Measurements from ENCODE around the gene TIAM1.

Gene TIAM1

DNA sequence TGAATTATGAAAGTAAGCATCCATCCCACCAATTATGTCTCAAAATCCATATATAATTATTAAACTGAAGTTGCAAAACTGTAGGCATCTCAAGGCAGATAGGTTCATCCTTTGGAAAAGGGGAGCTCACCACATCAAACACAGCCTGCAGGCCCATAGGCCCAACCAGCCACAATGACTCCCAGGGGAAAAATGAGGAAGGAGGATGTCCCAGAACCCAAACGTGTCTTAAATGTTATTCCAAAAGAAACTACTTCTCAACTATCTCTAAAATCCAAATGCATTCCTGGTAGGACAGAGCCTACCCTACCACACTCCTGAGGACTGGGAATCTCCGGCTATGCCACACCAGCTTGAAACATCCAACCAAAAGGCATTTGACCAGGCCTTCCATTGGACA is 12.8 kb downstream of the TIAM1 start:
- no peak for DNase-seq

DNA sequence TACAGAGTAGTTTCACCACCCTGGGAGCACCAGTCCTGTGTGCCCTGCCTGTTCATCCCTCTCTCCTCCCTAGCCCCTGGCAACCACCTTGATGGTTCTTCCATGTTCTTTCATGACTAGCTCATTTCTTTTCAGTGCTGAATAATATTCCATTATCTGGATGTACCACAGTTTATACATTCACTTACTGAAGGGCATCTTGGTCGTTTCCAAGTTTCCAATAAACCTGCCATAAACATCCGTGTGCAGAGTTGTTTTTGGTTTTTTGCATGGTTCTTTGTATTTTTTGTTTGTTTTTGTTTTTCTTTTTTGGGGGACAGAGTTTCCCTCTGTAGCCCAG is 13.9 kb downstream of the TIAM1 start:
- DNase-seq: no peak

- DNase-seq: no peak
Observed at GRCh38 chr21:31329456-31330143, 14.5 kb downstream of the TIAM1 start.

DNA sequence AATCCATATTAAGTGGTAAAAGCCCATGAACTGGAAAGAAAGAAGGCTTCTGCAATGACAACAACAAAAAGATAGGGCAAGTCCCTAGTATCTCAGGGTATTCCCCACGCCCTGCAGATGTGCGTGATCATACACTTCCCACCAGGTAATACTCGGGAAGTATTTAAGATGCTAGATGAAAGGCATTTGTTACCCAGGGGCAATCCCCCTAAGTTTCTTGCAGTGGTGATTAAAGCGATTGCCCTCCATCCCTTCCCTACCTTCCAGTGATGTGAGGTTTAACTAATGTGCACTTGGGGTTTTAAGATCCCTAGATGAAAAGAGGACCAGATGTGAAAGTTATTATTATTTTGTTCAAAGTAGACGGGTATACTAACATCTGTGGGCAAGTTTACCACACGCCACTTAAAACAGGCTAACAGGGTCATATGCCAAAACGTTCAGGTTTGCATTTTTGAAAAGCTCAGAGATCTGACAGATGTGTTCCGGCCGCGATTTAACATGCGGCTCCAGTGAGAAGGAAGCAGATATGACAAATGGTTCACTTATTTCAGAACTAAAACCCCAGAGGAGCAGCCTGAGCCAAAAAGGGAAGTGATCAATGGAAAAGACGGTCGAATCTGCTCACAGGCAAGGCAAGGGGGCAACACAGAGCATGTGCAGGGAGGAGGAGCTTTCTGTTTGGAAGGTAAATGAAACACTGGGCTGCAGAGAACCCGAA is 17.4 kb downstream of the TIAM1 start:
- DNase-seq: peak; percentile 26 to 36

GRCh38 chr21:31318971-31319370 is 25.1 kb downstream of the TIAM1 start:
- no peak for DNase-seq

DNA sequence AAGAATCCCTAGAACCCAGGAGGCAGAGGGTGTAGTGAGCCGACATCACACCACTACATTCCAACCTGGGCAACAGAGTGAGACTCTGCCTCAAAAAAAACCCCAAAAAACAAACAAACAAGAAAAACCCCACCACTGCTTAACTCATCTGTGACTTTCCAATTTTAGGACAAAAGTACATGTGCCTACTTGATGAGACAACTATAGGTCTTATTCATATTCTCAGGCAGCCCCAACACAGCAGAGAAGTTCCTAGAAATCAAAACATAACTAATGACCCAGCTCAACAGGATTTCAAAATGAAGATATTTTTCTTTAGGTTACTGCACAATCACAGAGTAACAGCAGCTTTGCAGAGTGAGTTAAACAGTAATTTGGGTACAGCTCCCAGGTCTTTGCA is 26.4 kb downstream of the TIAM1 start:
- DNase-seq: no peak

DNA sequence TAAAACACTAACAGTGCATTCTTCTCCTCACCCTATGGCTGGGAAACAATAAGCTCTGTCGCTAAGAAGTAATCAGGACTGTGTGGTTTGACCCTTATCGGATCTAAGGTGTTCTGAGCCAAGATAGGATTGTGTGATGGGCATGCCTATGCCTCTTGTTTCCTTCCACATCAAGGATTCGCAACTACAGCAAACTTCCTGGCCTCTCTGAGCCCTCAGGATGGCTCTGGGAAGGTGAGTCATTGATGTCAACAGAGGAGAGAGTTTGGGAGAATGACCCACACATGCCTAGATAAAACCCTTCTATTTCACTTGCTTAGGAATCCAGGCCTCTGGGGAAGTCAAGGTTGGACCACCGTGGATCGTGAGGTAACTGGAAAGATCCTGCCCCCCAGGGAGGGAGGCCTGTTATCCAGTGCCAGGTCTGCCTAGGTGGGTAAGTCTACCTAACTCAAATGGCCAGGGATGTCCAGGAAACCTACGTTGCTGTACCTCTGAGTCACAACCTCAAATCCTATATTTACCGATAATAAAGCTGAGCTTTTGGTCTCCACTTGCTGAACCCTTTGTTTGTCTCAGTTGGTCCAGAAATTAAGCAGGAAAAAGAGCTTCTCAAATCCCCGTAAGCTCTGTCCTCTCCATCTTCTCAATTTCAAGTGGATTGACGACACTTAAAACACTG is 27.4 kb downstream of the TIAM1 start:
- no peak for DNase-seq

DNA sequence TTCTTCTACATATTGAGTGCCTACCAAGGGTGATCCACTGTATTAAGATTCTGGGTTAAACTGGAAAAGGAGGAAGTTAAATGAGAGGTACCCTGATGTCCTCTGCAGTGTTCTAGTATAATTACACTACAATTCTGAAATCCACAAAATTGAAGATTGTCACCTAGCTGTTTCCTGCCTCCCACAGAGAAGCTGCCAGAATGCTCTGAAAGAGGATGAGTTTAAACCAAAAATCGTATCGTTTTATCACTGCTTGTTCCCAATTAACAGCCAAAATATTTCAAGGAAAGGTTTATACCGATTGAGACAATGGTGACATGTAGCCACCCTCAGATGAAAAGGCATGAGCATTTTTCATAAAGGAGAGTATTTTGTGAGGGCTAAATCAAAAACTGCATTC is 28.0 kb downstream of the TIAM1 start:
- DNase-seq: no peak

DNA sequence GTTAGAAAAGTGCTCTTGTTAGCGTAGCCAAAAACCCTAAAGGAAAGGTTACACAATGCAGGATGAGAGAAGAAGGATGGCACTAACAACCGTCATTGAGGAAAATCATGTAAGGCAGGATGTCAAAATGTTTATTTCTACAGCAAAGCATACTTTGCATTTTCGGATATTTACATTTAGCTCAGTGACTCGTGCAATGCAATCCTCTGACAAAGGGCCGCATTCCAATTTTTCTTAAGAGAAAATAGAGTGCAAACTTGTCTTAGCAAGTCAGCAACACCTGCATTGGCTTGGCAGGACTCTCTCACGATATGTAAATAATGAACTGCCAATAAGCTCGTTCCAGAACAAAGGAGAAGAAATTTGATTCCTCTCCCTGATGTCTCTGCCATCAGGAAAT is 33.3 kb downstream of the TIAM1 start:
- DNase-seq: no peak

DNA sequence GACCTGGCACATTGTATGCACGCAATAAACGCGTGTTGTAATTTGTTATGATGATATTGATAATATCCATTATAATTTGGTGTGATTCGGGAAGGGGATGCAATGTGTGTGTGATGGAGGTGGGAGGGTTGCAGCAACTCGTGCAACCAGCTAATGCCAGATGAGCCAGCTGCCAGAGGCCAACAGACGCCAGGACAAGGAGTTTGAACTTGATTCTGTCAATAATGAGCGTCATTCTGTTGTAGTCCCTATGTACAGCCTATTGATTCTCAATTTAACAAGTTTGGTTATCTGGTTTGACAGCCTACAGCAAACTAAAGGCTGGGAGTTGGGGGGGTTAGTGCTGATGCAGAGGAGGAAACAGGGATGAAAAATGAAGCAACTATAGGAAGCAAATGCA is 35.5 kb downstream of the TIAM1 start:
- no peak for DNase-seq

DNA sequence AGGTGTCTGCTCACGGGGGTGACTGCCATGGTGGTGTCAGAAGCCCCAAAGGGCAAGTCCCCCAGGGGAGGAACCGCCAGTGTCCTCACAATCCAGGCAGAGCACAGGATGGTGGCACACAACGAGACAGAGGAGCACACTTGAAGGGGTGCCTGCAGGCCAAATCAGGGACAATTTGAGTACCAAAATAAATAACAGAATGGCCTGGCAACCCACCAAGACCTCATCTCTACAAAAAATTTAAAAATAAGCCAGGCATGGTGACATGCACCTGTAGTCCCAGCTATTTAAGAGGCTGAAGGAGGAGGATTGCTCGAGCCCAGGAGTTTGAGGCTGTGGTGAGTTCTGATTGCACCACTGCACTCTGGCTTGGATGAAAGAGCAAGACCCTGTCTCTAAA is 38.2 kb downstream of the TIAM1 start:
- no peak for DNase-seq

GRCh38 chr21:31299291-31300147 is 44.5 kb downstream of the TIAM1 start:
- no peak for DNase-seq

DNA sequence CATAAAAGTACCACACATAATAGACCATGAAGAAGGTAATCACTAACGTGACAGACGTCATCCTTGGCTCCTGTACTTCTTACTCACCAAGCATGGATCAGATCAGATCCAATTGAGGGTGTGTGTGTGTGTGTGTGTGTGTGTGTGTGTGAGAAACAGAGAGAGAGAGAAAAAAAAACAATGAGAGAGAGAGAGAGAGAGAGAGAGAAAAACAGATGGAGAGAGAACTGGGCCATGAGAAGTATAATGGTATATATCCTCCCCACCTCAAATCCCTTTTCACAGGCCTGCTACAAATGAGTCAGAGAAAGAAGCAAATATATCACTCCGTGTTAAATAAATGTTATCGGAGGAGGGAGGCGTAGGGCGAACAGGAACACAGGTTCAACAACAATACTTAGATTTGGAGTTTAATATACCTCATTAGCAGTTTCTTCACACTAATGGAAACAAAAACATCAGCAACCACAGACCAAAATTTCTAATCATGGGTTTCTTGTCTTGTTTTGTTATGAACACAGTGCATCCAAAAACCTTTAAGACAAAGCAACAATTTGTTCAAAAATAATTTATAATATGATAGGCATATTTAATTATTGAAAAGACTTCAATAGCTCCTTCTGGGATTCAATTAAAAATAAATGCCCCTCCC is 45.3 kb downstream of the TIAM1 start:
- DNase-seq: no peak

GRCh38 chr21:31297806-31298205 is 46.3 kb downstream of the TIAM1 start:
- DNase-seq: no peak

DNA sequence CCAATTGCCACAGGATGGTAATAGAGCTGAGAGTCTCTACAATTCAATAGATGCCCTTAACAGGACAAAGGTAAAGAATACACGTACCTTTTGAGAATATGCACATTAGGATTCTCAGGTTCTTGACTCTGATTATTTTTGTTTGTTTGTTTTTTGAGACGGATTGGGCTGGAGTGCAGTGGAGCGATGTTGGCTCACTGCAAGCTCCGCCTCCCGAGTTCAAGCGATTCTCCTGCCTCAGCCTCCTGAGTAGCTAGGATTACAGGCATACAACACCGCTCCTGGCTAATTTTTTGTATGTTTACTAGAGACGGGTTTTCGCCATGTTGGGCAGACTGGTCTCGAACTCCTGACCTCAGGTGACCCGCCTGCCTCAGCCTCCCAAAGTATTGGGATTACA is 48.4 kb downstream of the TIAM1 start:
- DNase-seq: no peak

DNA sequence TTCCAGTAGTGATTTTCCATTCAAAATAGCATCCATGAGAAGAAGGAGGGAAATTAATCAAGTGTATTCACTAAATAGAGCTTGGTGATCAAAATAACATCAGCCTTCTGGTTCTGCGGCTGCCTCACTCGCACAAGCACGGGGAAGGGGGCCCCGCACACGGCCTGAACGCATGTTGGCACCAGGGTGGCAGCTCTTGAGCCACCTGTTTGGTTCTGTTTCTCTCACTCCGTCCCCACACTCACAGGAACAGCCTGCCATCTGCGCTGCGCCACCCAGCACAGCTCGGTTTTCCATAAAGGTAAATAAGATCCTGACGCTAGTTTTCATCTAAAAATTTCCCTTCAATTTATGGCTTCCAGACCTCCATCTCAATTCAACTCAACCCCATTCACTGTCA is 49.4 kb downstream of the TIAM1 start:
- DNase-seq: no peak

DNA sequence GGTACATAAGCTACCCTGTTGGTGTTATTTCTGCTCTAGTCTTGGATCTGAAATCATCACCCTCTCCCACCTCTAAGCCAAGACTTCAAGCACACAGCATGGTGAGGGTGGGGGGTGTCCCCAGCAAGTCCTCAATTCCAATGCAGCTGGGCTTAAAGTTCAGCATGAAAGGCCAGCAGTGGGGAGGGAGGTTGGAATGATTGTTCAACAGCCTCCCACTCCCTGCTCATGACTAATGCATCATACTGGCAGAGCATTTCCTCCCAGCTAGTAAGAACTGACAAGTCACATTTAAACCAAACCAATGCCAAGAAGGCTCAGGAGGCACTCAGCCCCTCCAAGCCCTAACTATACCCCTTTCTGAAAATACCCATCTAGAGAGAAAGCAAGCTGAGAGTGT is 50.1 kb downstream of the TIAM1 start:
- DNase-seq: no peak

DNA sequence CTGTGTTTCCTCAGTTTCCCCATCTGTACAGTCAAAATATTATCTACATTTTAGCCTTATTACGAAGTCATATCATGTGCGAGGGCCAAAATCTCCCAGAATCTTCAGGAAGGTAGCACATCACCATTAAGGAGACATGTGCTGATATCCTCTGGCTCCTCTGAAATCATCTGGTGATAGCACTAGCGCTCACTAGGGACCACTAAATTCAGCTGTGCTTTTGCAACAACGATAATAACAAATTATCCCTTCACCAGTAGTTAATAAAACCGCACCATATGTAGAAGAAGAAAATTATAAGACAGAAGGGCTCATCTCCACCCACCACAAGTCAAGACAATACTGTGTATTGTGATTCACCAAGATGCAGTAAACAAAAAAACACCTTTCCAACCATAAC is 53.3 kb downstream of the TIAM1 start:
- DNase-seq: no peak

DNA sequence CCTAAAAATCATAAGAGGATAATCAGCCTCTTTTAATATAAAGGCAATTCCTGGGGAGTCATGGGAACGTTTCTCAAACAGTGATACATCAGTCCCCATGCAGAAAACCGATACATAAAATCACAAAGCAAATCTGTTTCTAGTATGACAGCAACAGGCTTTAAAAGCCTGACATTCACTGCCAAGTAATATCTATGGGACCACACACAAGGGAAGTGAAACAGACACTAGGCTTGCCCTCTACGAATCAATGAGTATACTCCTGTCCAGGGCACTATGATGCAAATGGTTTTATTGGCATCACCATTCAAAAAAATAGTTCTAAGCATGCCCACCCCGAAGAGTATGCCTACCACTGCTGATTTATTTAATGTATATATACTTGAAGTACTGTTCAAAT is 54.4 kb downstream of the TIAM1 start:
- no peak for DNase-seq

DNA sequence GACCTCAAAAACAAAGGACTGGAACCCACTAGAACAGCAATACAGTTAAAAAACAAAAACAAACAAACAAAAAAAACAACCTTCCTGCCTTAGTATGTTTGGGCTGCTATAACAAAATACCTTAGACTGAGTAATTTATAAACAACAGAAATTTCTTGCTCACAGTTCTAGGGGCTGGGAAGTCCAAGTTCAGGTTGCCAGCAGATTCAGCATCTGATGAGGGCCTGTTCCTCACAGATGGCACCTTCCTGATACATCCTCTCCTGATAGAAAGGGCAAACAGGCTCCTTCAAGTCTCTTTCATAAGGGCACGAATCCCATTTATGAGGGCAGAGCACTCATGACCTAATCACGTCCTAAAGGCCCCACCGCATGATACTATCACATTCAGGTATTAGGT is 55.9 kb downstream of the TIAM1 start:
- DNase-seq: no peak

- no peak for DNase-seq
Observed at GRCh38 chr21:31287201-31287600, 56.9 kb downstream of the TIAM1 start.

DNA sequence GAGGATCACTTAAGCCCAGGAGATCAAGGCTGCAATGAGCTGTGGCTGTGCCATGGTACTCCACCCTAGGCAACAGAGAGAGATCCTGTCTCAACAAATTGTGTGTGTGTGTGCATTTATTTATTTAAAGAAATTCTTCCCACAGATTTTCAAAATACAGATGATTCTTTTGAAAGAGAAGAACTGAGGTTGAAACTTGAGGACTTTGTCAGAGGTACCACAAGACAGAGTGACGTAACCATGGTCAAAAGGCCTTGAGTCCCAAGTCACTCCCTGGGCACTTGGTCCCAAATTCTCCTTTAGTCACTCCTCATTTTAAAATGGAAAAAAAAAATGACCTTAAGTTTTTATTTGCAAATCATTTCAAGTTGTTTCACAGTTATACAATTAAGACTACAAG is 57.4 kb downstream of the TIAM1 start:
- no peak for DNase-seq
